GM12891 (cell line): ENCODE results near the gene CNTN2.

Experiments used
- PAX5 ChIP-seq: IDR thresholded peaks from 2 replicates; pipeline ENCODE4 v1.6.1; 2011; ENCODE audit warnings: low read length, moderate library complexity, mild to moderate bottlenecking; ENCODE audit not compliant: insufficient read depth, severe bottlenecking
- POLR2A ChIP-seq: IDR thresholded peaks from 2 replicates; pipeline ENCODE4 v1.6.1; 2011; ENCODE audit warnings: low read depth, low read length, control low read depth
- POLR2AphosphoS5 ChIP-seq: IDR thresholded peaks from 2 replicates; pipeline ENCODE4 v1.6.1; 2011; ENCODE audit warnings: low read depth, low read length, control low read depth
- POU2F2 ChIP-seq: IDR thresholded peaks from 2 replicates; pipeline ENCODE4 v1.6.1; 2011; ENCODE audit warnings: low read depth, mild to moderate bottlenecking, control low read depth, low read length, moderate library complexity
- SPI1 ChIP-seq: IDR thresholded peaks from 2 replicates; pipeline ENCODE4 v1.6.1; 2011; ENCODE audit warnings: low read depth, low read length, control low read depth
- TAF1 ChIP-seq: IDR thresholded peaks from 2 replicates; pipeline ENCODE4 v1.6.1; 2011; ENCODE audit warnings: low read depth, low read length, control low read depth

- TF ChIP-seq SPI1, result no peak
- TF ChIP-seq POLR2A, result no peak
- no peak for TF ChIP-seq TAF1
- no peak for TF ChIP-seq POLR2AphosphoS5
- no peak for TF ChIP-seq PAX5
- TF ChIP-seq POU2F2, result no peak
Observed at GRCh38 chr1:205047764-205048231, 4.8 kb downstream of the CNTN2 start.
